WTC11 (cell line): ENCODE data around the gene MVK. TPM values are rescaled to one million over a fixed set of nuclear protein-coding genes. Genes with fewer than 3 reads are reported as not detected.

ENCODE experiments used
- ATAC-seq: fragments of 200-7000 bp; cut with Tn5 transposase; 2 replicates; pipeline ENCODE4 v1.10.0; 2021; ENCODE audit warnings: mild to moderate bottlenecking, moderate library complexity
- CTCF ChIA-PET: fragments of 300-600 bp; sonication (Branson Sonifier 250); formaldehyde crosslinking; loops from one replicate; lab custom pipeline; 2021; ENCODE audit warnings: antibody characterized with exemption; lab: Charles Lee
- POLR2A ChIA-PET: fragments of 350-600 bp; sonication (Branson Sonifier 250); formaldehyde crosslinking; loops from one replicate; lab custom pipeline; 2021; ENCODE audit warnings: antibody characterized with exemption; lab: Charles Lee
- DNase-seq: peaks from one replicate; pipeline ENCODE4 v3.0.0; 2021; ENCODE audit warnings: low spot score
- H3K27ac Mint-ChIP-seq: 2 replicates; pipeline ENCODE4 v1.8.0; 2021; ENCODE audit warnings: mixed read lengths
- H3K27me3 Mint-ChIP-seq: 2 replicates; pipeline ENCODE4 v1.8.0; 2021; ENCODE audit warnings: low read depth, mild to moderate bottlenecking, moderate library complexity, mixed read lengths
- H3K36me3 Mint-ChIP-seq: 2 replicates; pipeline ENCODE4 v1.8.0; 2021; ENCODE audit warnings: mixed read lengths
- H3K4me1 Mint-ChIP-seq: 2 replicates; pipeline ENCODE4 v1.8.0; 2022; ENCODE audit warnings: mixed read lengths
- H3K4me3 Mint-ChIP-seq: 2 replicates; pipeline ENCODE4 v1.8.0; 2021; ENCODE audit warnings: mild to moderate bottlenecking, moderate library complexity, mixed read lengths
- H3K9me3 Mint-ChIP-seq: 2 replicates; pipeline ENCODE4 v1.8.0; 2021; ENCODE audit warnings: mixed read lengths
- ATF1 ChIP-seq: sonication (generic); formaldehyde crosslinking; IDR thresholded peaks from 2 replicates; pipeline ENCODE4 v1.8.1; 2023; ENCODE audit warnings: mild to moderate bottlenecking, moderate library complexity, missing genetic modification reagents
- ATF6 ChIP-seq: sonication (generic); formaldehyde crosslinking; IDR thresholded peaks from 2 replicates; pipeline ENCODE4 v1.8.1; 2023; ENCODE audit warnings: mild to moderate bottlenecking, missing genetic modification reagents
- CBFB ChIP-seq: sonication (generic); formaldehyde crosslinking; IDR thresholded peaks from 2 replicates; pipeline ENCODE4 v1.8.1; 2022; ENCODE audit warnings: mild to moderate bottlenecking, low read depth, missing genetic modification reagents
- CREB1 ChIP-seq: sonication (generic); formaldehyde crosslinking; IDR thresholded peaks from 2 replicates; pipeline ENCODE4 v1.8.0; 2023; ENCODE audit warnings: mild to moderate bottlenecking, missing genetic modification reagents
- CREM ChIP-seq: sonication (generic); formaldehyde crosslinking; IDR thresholded peaks from 2 replicates; pipeline ENCODE4 v1.8.1; 2022; ENCODE audit warnings: mild to moderate bottlenecking, missing genetic modification reagents, moderate library complexity
- EMX1 ChIP-seq: fragments of 250-450 bp; sonication (Bioruptor Pico); IDR thresholded peaks from 2 replicates; pipeline ENCODE4 v1.8.0; 2021; ENCODE audit warnings: mild to moderate bottlenecking
- ERG ChIP-seq: fragments of 250-450 bp; sonication (Bioruptor Pico); IDR thresholded peaks from 2 replicates; pipeline ENCODE4 v1.8.0; 2021; ENCODE audit warnings: mild to moderate bottlenecking
- FOXJ3 ChIP-seq: sonication (generic); formaldehyde crosslinking; IDR thresholded peaks from 2 replicates; pipeline ENCODE4 v1.9.0; 2021; ENCODE audit warnings: missing genetic modification reagents, mild to moderate bottlenecking, borderline replicate concordance
- FOXP1 ChIP-seq: sonication (generic); formaldehyde crosslinking; IDR thresholded peaks from 2 replicates; pipeline ENCODE4 v1.8.0; 2022; ENCODE audit warnings: missing genetic modification reagents, mild to moderate bottlenecking, moderate library complexity, borderline replicate concordance
- HMGA2 ChIP-seq: fragments of 250-450 bp; sonication (Bioruptor Pico); IDR thresholded peaks from 2 replicates; pipeline ENCODE4 v1.4.0; 2021; ENCODE audit warnings: mild to moderate bottlenecking, moderate library complexity
- MAX ChIP-seq: sonication (generic); formaldehyde crosslinking; IDR thresholded peaks from 2 replicates; pipeline ENCODE4 v1.8.0; 2022; ENCODE audit warnings: mild to moderate bottlenecking, missing genetic modification reagents
- MXD4 ChIP-seq: fragments of 250-450 bp; sonication (Bioruptor Pico); IDR thresholded peaks from 2 replicates; pipeline ENCODE4 v1.8.0; 2021; ENCODE audit warnings: mild to moderate bottlenecking, moderate library complexity, borderline replicate concordance
- NFATC4 ChIP-seq: fragments of 250-450 bp; sonication (Bioruptor Pico); IDR thresholded peaks from 2 replicates; pipeline ENCODE4 v1.9.0; 2021; ENCODE audit warnings: mild to moderate bottlenecking
- NR2C2 ChIP-seq: sonication (generic); formaldehyde crosslinking; IDR thresholded peaks from 2 replicates; pipeline ENCODE4 v1.8.0; 2022; ENCODE audit warnings: mild to moderate bottlenecking, missing genetic modification reagents
- OVOL2 ChIP-seq: fragments of 250-450 bp; sonication (Bioruptor Pico); IDR thresholded peaks from 2 replicates; pipeline ENCODE4 v1.9.0; 2021; ENCODE audit warnings: mild to moderate bottlenecking, borderline replicate concordance
- RORB ChIP-seq: fragments of 250-450 bp; sonication (Bioruptor Pico); IDR thresholded peaks from 2 replicates; pipeline ENCODE4 v1.9.0; 2021; ENCODE audit warnings: mild to moderate bottlenecking
- SP1 ChIP-seq: sonication (generic); formaldehyde crosslinking; conservative IDR thresholded peaks from 2 replicates; pipeline ENCODE4 v1.8.1; 2022; ENCODE audit warnings: missing genetic modification reagents
- TCF7 ChIP-seq: sonication (generic); formaldehyde crosslinking; IDR thresholded peaks from 2 replicates; pipeline ENCODE4 v1.8.0; 2022; ENCODE audit warnings: mild to moderate bottlenecking, low read depth, missing genetic modification reagents, moderate library complexity
- TP53 ChIP-seq: sonication (generic); formaldehyde crosslinking; IDR thresholded peaks from 2 replicates; pipeline ENCODE4 v1.8.1; 2023; ENCODE audit warnings: mild to moderate bottlenecking, missing genetic modification reagents
- ZNF219 ChIP-seq: sonication (generic); formaldehyde crosslinking; IDR thresholded peaks from 2 replicates; pipeline ENCODE4 v1.8.0; 2023; ENCODE audit warnings: missing genetic modification reagents, mild to moderate bottlenecking, borderline replicate concordance
- ZNF281 ChIP-seq: sonication (generic); formaldehyde crosslinking; IDR thresholded peaks from 2 replicates; pipeline ENCODE4 v1.8.0; 2023; ENCODE audit warnings: mild to moderate bottlenecking, missing genetic modification reagents
- ZNF317 ChIP-seq: sonication (generic); formaldehyde crosslinking; IDR thresholded peaks from 2 replicates; pipeline ENCODE4 v1.8.1; 2023; ENCODE audit warnings: low read depth, mild to moderate bottlenecking, moderate library complexity, missing genetic modification reagents, borderline replicate concordance
- ZSCAN18 ChIP-seq: fragments of 250-450 bp; sonication (Bioruptor Pico); IDR thresholded peaks from 2 replicates; pipeline ENCODE4 v2.1.2; 2022; ENCODE audit warnings: mild to moderate bottlenecking, moderate library complexity
- total RNA-seq: library from RNA; stranded (reverse); gene quantifications from 3 replicates; pipeline ENCODE4 v1.2.3, GENCODE V29; 2021
- TF ChIP-seq, protein P1 (sequence below): sonication (generic); formaldehyde crosslinking; IDR thresholded peaks from 2 replicates; pipeline ENCODE4 v1.8.0; 2023; ENCODE audit warnings: missing genetic modification reagents
- TF ChIP-seq, protein P2 (sequence below): fragments of 250-450 bp; sonication (Bioruptor Pico); IDR thresholded peaks from 2 replicates; pipeline ENCODE4 v1.9.0; 2021; ENCODE audit warnings: mild to moderate bottlenecking
- TF ChIP-seq, protein P3 (sequence below): sonication (generic); formaldehyde crosslinking; IDR thresholded peaks from 2 replicates; pipeline ENCODE4 v1.8.1; 2023; ENCODE audit warnings: mild to moderate bottlenecking, missing genetic modification reagents, moderate library complexity

MVK gene
- total RNA-seq, 1 experiment from 2014 or later, result 13.2 TPM

GRCh38 chr12:109541413-109541726 lies 32.2 kb upstream of the MVK start (continued):
- TF ChIP-seq, protein P1, sequence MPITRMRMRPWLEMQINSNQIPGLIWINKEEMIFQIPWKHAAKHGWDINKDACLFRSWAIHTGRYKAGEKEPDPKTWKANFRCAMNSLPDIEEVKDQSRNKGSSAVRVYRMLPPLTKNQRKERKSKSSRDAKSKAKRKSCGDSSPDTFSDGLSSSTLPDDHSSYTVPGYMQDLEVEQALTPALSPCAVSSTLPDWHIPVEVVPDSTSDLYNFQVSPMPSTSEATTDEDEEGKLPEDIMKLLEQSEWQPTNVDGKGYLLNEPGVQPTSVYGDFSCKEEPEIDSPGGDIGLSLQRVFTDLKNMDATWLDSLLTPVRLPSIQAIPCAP, result no peak
- TF ChIP-seq CBFB (CRISPR knock-in tag), result no peak
- no peak for TF ChIP-seq TCF7
- no peak for TF ChIP-seq MXD4 (CRISPR knock-in tag)
- TF ChIP-seq HMGA2 (CRISPR knock-in tag), result no peak
- TF ChIP-seq TP53 (CRISPR knock-in tag), result no peak
- no peak for TF ChIP-seq ZNF317

- TF ChIP-seq TCF7 (no peak), ZNF219 (CRISPR knock-in tag) (no peak), NR2C2 (CRISPR knock-in tag) (no peak)
- POLR2A ChIA-PET, result no interaction called here
- CTCF ChIA-PET, result interaction anchor here (0.9 kb wide), 1 partner anchor 67 kb away, joined by 3 read pairs; no protein-coding TSS in a partner anchor
- Mint-ChIP-seq H3K36me3 (no peaks in the 10 kb centered on the region), H3K27ac (no peak overlapping the region; the same call in 1 of the 2 replicates), H3K9me3 (no peaks in the 10 kb centered on the region), H3K27me3 (no peaks in the 10 kb centered on the region; the same call in 1 of the 2 replicates), H3K4me1 (no peaks in the 10 kb centered on the region), H3K4me3 (no peak overlapping the region)
- DNase-seq (no peak), ATAC-seq (no peak)
These were observed 31.6 kb upstream of the MVK start for GRCh38 chr12:109542014-109542413.

GRCh38 chr12:109542876-109543275 lies 30.7 kb upstream of the MVK start:
- ChIA-PET CTCF (no interaction called here), POLR2A (no interaction called here)
- Mint-ChIP-seq H3K27ac (no peak overlapping the region), H3K9me3 (no peaks in the 10 kb centered on the region), H3K36me3 (no peaks in the 10 kb centered on the region), H3K4me3 (no peak overlapping the region), H3K27me3 (no peaks in the 10 kb centered on the region; the same call in 1 of the 2 replicates), H3K4me1 (no peaks in the 10 kb centered on the region)
- ATAC-seq, result no peak
- DNase-seq, result no peak
- TF ChIP-seq FOXP1 (CRISPR knock-in tag) (no peak), FOXJ3 (CRISPR knock-in tag) (no peak), ERG (CRISPR knock-in tag) (no peak), OVOL2 (CRISPR knock-in tag) (no peak), SP1 (CRISPR knock-in tag) (no peak), CREM (no peak), ZNF281 (CRISPR knock-in tag) (no peak), ATF6 (CRISPR knock-in tag) (no peak), ATF1 (CRISPR knock-in tag) (no peak), NFATC4 (CRISPR knock-in tag) (no peak), ZSCAN18 (no peak), MAX (CRISPR knock-in tag) (no peak), CREB1 (CRISPR knock-in tag) (no peak), EMX1 (no peak), RORB (no peak)
- TF ChIP-seq, protein P2, sequence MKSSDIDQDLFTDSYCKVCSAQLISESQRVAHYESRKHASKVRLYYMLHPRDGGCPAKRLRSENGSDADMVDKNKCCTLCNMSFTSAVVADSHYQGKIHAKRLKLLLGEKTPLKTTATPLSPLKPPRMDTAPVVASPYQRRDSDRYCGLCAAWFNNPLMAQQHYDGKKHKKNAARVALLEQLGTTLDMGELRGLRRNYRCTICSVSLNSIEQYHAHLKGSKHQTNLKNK (CRISPR knock-in tag), result no peak
- TF ChIP-seq, protein P3, sequence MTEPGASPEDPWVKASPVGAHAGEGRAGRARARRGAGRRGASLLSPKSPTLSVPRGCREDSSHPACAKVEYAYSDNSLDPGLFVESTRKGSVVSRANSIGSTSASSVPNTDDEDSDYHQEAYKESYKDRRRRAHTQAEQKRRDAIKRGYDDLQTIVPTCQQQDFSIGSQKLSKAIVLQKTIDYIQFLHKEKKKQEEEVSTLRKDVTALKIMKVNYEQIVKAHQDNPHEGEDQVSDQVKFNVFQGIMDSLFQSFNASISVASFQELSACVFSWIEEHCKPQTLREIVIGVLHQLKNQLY (CRISPR knock-in tag), result no peak
